H1 (cell line): ENCODE results near the gene SIGLEC12. TPM values are rescaled to one million over a fixed set of nuclear protein-coding genes. Genes with fewer than 3 reads are reported as not detected.

Source experiments
- CTCF ChIA-PET: fragments of 300-600 bp; sonication (Branson Sonifier 250); formaldehyde crosslinking; loops from one replicate; lab custom pipeline; 2021; ENCODE audit not compliant: partially characterized antibody; lab: Charles Lee
- POLR2A ChIA-PET: fragments of 300-600 bp; sonication (Branson Sonifier 250); formaldehyde crosslinking; loops from one replicate; lab custom pipeline; 2021; ENCODE audit warnings: inconsistent platforms; ENCODE audit not compliant: partially characterized antibody; lab: Charles Lee
- DNase-seq, 2 experiments: peaks; one replicate each; pipeline versions ENCODE4 v3.0.0 to v3.0.0-alpha.2; 2010 to 2022; ENCODE audit warnings: low spot score in 2 of 2, low read depth in 1 of 2, mixed read lengths in 1 of 2
- FAIRE-seq: peaks from 2 replicates; lab custom pipeline; 2011; peaks lifted over from hg19 to GRCh38; lab: Jason Lieb, UNC
- H2AFZ ChIP-seq: 2 replicates; pipeline ENCODE4 v1.8.1; 2012; ENCODE audit warnings: low read length, inconsistent platforms
- H2AK5ac ChIP-seq: 2 replicates; pipeline ENCODE4 v1.6.1; 2013; ENCODE audit warnings: low read depth, low read length
- H2BK120ac ChIP-seq: replicated peaks from 2 replicates; pipeline ENCODE3; 2013; ENCODE audit warnings: low read depth, low read length, inconsistent platforms
- H2BK12ac ChIP-seq: 2 replicates; pipeline ENCODE4 v1.6.1; 2013; ENCODE audit warnings: low read depth, low read length
- H2BK15ac ChIP-seq: 2 replicates; pipeline ENCODE4 v1.6.1; 2013; ENCODE audit warnings: low read length
- H2BK20ac ChIP-seq: 2 replicates; pipeline ENCODE4 v1.6.1; 2013; ENCODE audit warnings: low read length
- H2BK5ac ChIP-seq: 2 replicates; pipeline ENCODE4 v1.6.1; 2013; ENCODE audit warnings: low read depth, low read length
- H3K14ac ChIP-seq: 2 replicates; pipeline ENCODE4 v1.6.1; 2013; ENCODE audit warnings: inconsistent platforms; ENCODE audit not compliant: insufficient read length
- H3K18ac ChIP-seq: 2 replicates; pipeline ENCODE4 v1.6.1; 2013; ENCODE audit warnings: low read length; ENCODE audit errors: extremely low read depth
- H3K23ac ChIP-seq: 2 replicates; pipeline ENCODE4 v1.6.1; 2013; ENCODE audit warnings: inconsistent platforms; ENCODE audit not compliant: insufficient read length
- H3K23me2 ChIP-seq: 2 replicates; pipeline ENCODE4 v1.6.1; 2013; ENCODE audit warnings: low read depth, low read length
- H3K27ac ChIP-seq: 2 replicates; pipeline ENCODE4 v1.6.1; 2011; ENCODE audit warnings: low read depth, low read length, inconsistent platforms
- H3K27me3 ChIP-seq, 4 experiments: replicated peaks in 1 of 4; 1 replicate in 1 of 4; 2 replicates in 3 of 4; pipeline versions ENCODE4 v1.6.1 to v1.8.1; 2011 to 2013; ENCODE audit warnings: low read length in 3 of 4, mild to moderate bottlenecking in 3 of 4, inconsistent platforms in 2 of 4, mixed read lengths in 2 of 4, moderate library complexity in 1 of 4; ENCODE audit not compliant: control insufficient read depth in 3 of 4, insufficient read depth in 3 of 4; ENCODE audit errors: extremely low read depth in 1 of 4
- H3K36me3 ChIP-seq, 4 experiments: 2 replicates each; pipeline versions ENCODE4 v1.6.1 to v1.8.1; 2011 to 2013; ENCODE audit warnings: mild to moderate bottlenecking in 4 of 4, low read length in 3 of 4, moderate library complexity in 2 of 4, control low read depth in 1 of 4, inconsistent platforms in 1 of 4; ENCODE audit not compliant: insufficient read depth in 4 of 4, control insufficient read depth in 2 of 4
- H3K4ac ChIP-seq: replicated peaks from 2 replicates; pipeline ENCODE3; 2013; ENCODE audit warnings: low read length, low read depth, mixed read lengths, inconsistent platforms; ENCODE audit not compliant: insufficient read length
- H3K4me1 ChIP-seq, 4 experiments: replicated peaks in 1 of 4; 1 replicate in 1 of 4; 2 replicates in 3 of 4; pipeline versions ENCODE4 v1.6.1 to v1.8.1; 2011 to 2013; ENCODE audit warnings: low read length in 3 of 4, inconsistent platforms in 2 of 4, mixed read lengths in 1 of 4; ENCODE audit not compliant: insufficient read depth in 4 of 4, control insufficient read depth in 3 of 4
- H3K4me2 ChIP-seq, 2 experiments: 2 replicates each; pipeline versions ENCODE4 v1.6.1 to v1.8.1; 2011 to 2013; ENCODE audit warnings: low read depth in 2 of 2, low read length in 2 of 2, control low read depth in 1 of 2, inconsistent platforms in 1 of 2, mild to moderate bottlenecking in 1 of 2; ENCODE audit not compliant: insufficient read depth in 1 of 2
- H3K4me3 ChIP-seq, 4 experiments: fragments of 200-600, 300-600 bp in 1 of 4; sonication (generic), shearing (Covaris generic), sonication (Bioruptor Twin) in 1 of 4; 2 replicates each; pipeline versions ENCODE4 v1.5.1 to v1.8.1; 2011 to 2016; ENCODE audit warnings: low read length in 4 of 4, low read depth in 3 of 4, control low read depth in 2 of 4, inconsistent platforms in 2 of 4, mild to moderate bottlenecking in 2 of 4, mixed read lengths in 1 of 4, moderate library complexity in 1 of 4; ENCODE audit not compliant: insufficient read depth in 2 of 4; ENCODE audit errors: extremely low read depth in 1 of 4
- H3K56ac ChIP-seq: replicated peaks from 2 replicates; pipeline ENCODE3; 2013; ENCODE audit warnings: low read depth, mild to moderate bottlenecking, mixed read lengths, low read length, inconsistent platforms; ENCODE audit not compliant: insufficient read length
- H3K79me1 ChIP-seq: 2 replicates; pipeline ENCODE4 v1.6.1; 2013; ENCODE audit warnings: low read depth, low read length, control low read depth
- H3K79me2 ChIP-seq, 2 experiments: 2 replicates each; pipeline versions ENCODE4 v1.6.1 to v1.8.1; 2012 to 2013; ENCODE audit warnings: low read length in 2 of 2, mild to moderate bottlenecking in 2 of 2, inconsistent platforms in 1 of 2; ENCODE audit not compliant: insufficient read depth in 2 of 2, control insufficient read depth in 1 of 2
- H3K9ac ChIP-seq, 4 experiments: replicated peaks in 1 of 4; 1 replicate in 1 of 4; 2 replicates in 3 of 4; pipeline versions ENCODE4 v1.6.1 to v1.8.1; 2011 to 2013; ENCODE audit warnings: low read depth in 3 of 4, low read length in 3 of 4, control low read depth in 2 of 4, mild to moderate bottlenecking in 2 of 4, moderate library complexity in 2 of 4, inconsistent platforms in 1 of 4; ENCODE audit errors: extremely low read depth in 1 of 4
- H3K9me3 ChIP-seq, 2 experiments: 2 replicates each; pipeline versions ENCODE4 v1.6.1 to v1.8.1; 2012 to 2013; ENCODE audit warnings: mild to moderate bottlenecking in 2 of 2, moderate library complexity in 2 of 2, control low read depth in 1 of 2, inconsistent platforms in 1 of 2, low read depth in 1 of 2, low read length in 1 of 2, mixed read lengths in 1 of 2; ENCODE audit not compliant: insufficient read depth in 2 of 2
- H4K20me1 ChIP-seq, 2 experiments: replicated peaks in 1 of 2; 2 replicates each; pipeline versions ENCODE3 to v1.8.1; 2011 to 2013; ENCODE audit warnings: inconsistent platforms in 2 of 2, low read length in 2 of 2, mild to moderate bottlenecking in 1 of 2; ENCODE audit not compliant: insufficient read depth in 2 of 2, control insufficient read depth in 1 of 2
- H4K5ac ChIP-seq: 2 replicates; pipeline ENCODE4 v1.6.1; 2013; ENCODE audit warnings: low read length, low read depth, mixed read lengths, inconsistent platforms; ENCODE audit not compliant: insufficient read length
- H4K8ac ChIP-seq: 2 replicates; pipeline ENCODE4 v1.8.0; 2013; ENCODE audit warnings: mild to moderate bottlenecking, moderate library complexity, low read length, inconsistent platforms; ENCODE audit not compliant: insufficient read depth; ENCODE audit errors: extremely low read depth
- H4K91ac ChIP-seq: replicated peaks from 2 replicates; pipeline ENCODE3; 2013; ENCODE audit warnings: low read length, mixed read lengths, inconsistent platforms; ENCODE audit not compliant: insufficient read length
- GTF2F1 ChIP-seq: IDR thresholded peaks from 2 replicates; pipeline ENCODE4 v1.6.1; 2012; ENCODE audit warnings: low read depth, low read length, improper control_type of control experiment, borderline replicate concordance
- JUN ChIP-seq: IDR thresholded peaks from 2 replicates; pipeline ENCODE4 v1.6.1; 2011; ENCODE audit warnings: low read depth, mild to moderate bottlenecking, improper control_type of control experiment, low read length
- POLR2AphosphoS5 ChIP-seq: IDR thresholded peaks from 2 replicates; pipeline ENCODE4 v1.6.1; 2011; ENCODE audit warnings: low read depth, low read length
- TAF7 ChIP-seq: optimal IDR thresholded peaks from 2 replicates; pipeline ENCODE3; 2011; ENCODE audit warnings: low read depth, mild to moderate bottlenecking, inconsistent platforms, low read length, moderate library complexity, borderline replicate concordance
- WGBS, 2 experiments: shearing (Covaris generic) in 1 of 2; methylation state at CpG; one replicate each; pipeline versions ENCODE4 v1.1.6 to v1.1.7; 2013 to 2015; ENCODE audit warnings: low lambda C conversion rate in 2 of 2, mixed read lengths in 2 of 2, inconsistent platforms in 1 of 2, low coverage in 1 of 2, missing lambda C conversion rate in 1 of 2; ENCODE audit not compliant: insufficient replicate concordance in 2 of 2, insufficient coverage in 1 of 2, insufficient read length in 1 of 2; ENCODE audit errors: extremely low coverage in 1 of 2, missing lambda C conversion rate in 1 of 2; 5-methylcytosine and 5-hydroxymethylcytosine counted together
- polyA plus RNA-seq, 7 experiments: library from polyadenylated mRNA; depleted of rRNA in 3 of 7; stranded (reverse) in 5 of 7; unstranded in 2 of 7; fragments of >200 nt in 5 of 7; fragments of 200-250 nt in 2 of 7; gene quantifications; 1 replicate in 5 of 7; 2 replicates in 1 of 7; 4 replicates in 1 of 7; pipeline versions ENCODE4 v1.2.1 to v1.2.3, GENCODE V29; 2011 to 2013; ENCODE audit warnings: missing spikeins in 2 of 7, mixed read lengths in 2 of 7
- total RNA-seq: library from RNA; stranded (reverse); fragmentation: NEBNext Ultra II Directional; extraction: Animal tissue kit (Norgen Biotek cat#: 25700); gene quantifications from 2 replicates; pipeline ENCODE4 v1.2.1, GENCODE V29; 2021

Gene SIGLEC12
- total and polyA plus RNA-seq, 2 of the 8 experiments (the other 6 are each of a cell fraction or from before 2014, with no cell fraction given): not detected

DNA sequence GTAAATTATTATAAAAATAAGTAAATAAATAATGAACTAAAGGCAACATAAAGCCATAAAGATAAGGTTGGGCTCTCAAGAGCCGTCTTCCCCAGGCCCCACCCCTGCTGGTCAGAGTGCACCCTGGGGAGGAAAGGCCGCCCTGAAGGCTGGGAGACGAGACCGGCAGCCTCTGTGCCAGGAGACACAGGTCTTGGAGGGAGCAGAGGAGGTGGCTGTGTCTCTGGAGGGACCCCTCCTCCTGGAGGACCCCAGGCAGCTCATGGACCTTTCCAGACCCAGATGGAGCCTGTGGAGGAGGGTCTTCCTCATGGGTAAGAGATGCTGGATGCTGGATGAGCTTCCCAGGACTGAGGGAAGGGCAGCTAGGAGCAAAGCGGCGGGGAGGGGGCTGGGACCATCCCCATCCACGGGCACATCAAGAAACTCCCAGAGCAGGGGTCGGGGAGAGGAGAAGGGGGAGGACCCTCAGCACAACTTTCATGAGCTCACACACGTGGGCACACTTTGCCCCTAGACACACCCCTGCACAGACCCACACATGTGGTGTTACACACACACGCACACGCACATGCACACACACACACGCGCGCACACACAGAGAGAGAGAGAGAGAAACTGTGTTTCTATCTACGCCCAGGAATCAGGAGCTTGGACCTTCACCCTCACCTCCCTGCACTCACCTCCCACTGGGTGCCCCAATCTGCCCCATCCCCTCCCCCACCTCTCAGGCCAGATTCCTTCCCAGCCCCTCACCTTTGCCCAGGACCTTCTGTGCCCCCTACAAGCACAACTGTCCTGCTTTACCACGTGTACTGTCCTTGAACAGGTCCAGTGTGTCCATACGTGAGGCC is 23.0 kb downstream of the SIGLEC12 start, which contains the start of gene CEACAM18:
CEACAM18 (plus strand) TSS at position 159 of the 854 bp plus-strand sequence.
- no peak within 1 kb of the TSS for H3K27ac ChIP-seq
- CTCF ChIA-PET: interaction anchor here (1.0 to 1.2 kb wide), 2 partner anchors 36 to 52 kb away, joined by 3 to 4 read pairs; no protein-coding TSS in a partner anchor
- H2BK5ac ChIP-seq: no peak within 1 kb of the TSS
- no peaks in the 10 kb centered on the region for H3K4me1 ChIP-seq
- no peak within 1 kb of the TSS for H3K18ac ChIP-seq
- no peak within 1 kb of the TSS for H2BK120ac ChIP-seq
- H3K23me2 ChIP-seq: no peaks in the 10 kb centered on the region
- H3K4ac ChIP-seq: no peak within 1 kb of the TSS
- no peaks in the 10 kb centered on the region for H3K27me3 ChIP-seq
- H2BK15ac ChIP-seq: no peak within 1 kb of the TSS
- H2BK20ac ChIP-seq: no peak within 1 kb of the TSS
- H3K23ac ChIP-seq: no peak within 1 kb of the TSS
- no peak within 1 kb of the TSS for H4K91ac ChIP-seq
- no peak within 1 kb of the TSS for H3K56ac ChIP-seq
- H3K9me3 ChIP-seq: peaks cover 46 to 69% of the 10 kb centered on the region in 2 experiments
- H4K8ac ChIP-seq: no peak within 1 kb of the TSS
- no peak within 1 kb of the TSS for H4K5ac ChIP-seq
- FAIRE-seq (no peak), DNase-seq (no peak)
- no peaks in the 10 kb centered on the region for H3K36me3 ChIP-seq
- no peak within 1 kb of the TSS for H3K9ac ChIP-seq
- no peaks in the 10 kb centered on the region for H3K79me2 ChIP-seq
- H2AFZ ChIP-seq: no peak within 1 kb of the TSS
- 79% methylated on average over 15 of the region's 17 CpGs; no CpG with 5 or more reads in 1 of the 2 experiments for WGBS, 2 experiments
- no peaks in the 10 kb centered on the region for H3K79me1 ChIP-seq
- no peak within 1 kb of the TSS for H3K4me2 ChIP-seq
- no peak within 1 kb of the TSS for H2AK5ac ChIP-seq
- no peak within 1 kb of the TSS for H3K4me3 ChIP-seq
- H3K14ac ChIP-seq: no peak within 1 kb of the TSS
- no peaks in the 10 kb centered on the region for H4K20me1 ChIP-seq
- no peak for TF ChIP-seq TAF7
- TF ChIP-seq POLR2AphosphoS5: no peak
- TF ChIP-seq JUN: no peak
- no peak for TF ChIP-seq GTF2F1
- TF ChIP-seq, all 59 proteins: peak for 0
- H2BK12ac ChIP-seq: no peak within 1 kb of the TSS
- POLR2A ChIA-PET: no interaction called here
